Measurements from ENCODE around the gene ABCC12. TPM values are rescaled to one million over a fixed set of nuclear protein-coding genes. Genes with fewer than 3 reads are reported as not detected.
"Not testable (repeated sequence)": the region's sequence is repeated elsewhere in the genome, so short reads cannot be mapped to it uniquely, and the experiment has no call there.

ABCC12 gene
- total RNA-seq, result not detected in 2 replicates

- no peak for DNase-seq (ENCODE audit: low read depth, low spot score)
Measured at GRCh38 chr16:48155926-48156789, at the start of gene ABCC12. ABCC12 (minus strand) TSS chr16:48155993; CDS start chr16:48146424, 9,569 bp downstream.

GRCh38 chr16:48204825-48205151, 49.0 kb upstream of the ABCC12 start:
- DNase-seq (ENCODE audit: low read depth, low spot score), result no peak

DNA sequence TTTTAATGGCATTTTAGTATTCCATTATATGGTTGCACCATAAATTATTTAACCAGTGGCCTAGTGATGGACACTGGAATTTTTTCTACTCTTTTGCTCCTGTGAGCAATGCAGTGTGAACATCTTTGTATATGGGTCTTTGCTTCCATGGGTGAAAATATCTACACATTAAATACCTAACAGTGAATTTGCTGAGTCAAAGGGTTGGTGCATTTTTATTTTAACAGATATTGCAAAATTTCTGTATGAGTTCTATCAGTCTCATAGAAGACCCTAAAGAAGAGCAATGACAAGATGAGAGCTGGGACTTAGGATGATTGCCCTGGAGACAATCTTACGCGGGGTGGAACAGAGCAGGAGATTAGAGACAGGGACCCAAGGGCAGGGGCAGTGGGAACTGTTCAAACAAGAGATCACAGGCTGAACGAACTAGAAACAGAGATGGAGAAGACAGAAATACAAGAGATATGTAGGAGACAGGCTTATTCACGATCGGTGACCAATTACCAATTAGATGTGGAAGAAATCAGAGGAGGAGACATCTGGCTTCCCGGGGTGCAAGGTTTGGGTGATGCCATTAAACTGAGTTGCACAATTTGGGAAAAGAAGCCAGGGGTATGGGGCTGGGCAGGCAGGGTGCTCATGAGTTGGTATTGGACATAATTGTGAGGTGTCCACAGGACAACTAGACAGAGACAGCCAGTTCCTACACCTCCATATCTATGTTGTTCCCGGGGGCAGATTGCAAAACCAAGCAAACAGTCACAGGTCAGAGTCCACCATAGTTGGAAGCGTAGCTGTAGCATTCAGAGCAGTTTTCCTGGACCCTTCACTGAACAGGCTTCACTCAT, 48.4 kb upstream of the ABCC12 start:
- DNase-seq (ENCODE audit: low read depth, low spot score), result no peak

DNA sequence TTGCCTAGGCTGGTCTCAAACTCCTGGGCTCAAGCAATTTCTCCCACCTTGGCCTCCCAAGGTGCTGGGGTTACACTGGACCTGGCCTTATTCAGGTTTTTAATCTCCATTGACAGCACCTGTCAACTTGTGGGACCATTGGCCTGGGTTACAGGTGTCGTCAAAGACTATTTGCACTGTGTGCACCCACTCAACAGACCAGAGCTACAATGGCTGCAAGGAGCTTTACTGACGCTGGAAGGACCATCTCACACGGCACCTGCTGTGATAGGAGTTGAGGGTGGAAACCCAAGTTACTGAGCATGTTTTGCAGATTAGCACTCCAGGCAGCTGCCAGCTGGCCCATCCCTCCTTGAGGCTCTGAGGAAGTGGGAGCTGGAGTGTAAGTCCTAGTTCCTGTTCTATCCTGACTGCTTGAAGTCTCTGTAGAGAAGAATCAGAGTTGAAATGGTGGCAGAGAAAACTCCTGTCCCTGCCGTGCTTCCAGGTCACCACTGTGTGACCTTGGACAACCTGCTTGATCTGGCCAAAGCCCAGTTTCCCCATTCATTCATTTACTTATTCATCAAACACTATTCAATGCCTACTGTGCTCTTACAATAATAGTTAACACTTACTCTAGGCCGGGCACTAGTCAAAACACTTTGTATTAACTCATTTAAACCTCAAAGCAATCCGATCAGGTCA, 45.9 kb upstream of the ABCC12 start:
- no peak for DNase-seq (ENCODE audit: low read depth, low spot score)

GRCh38 chr16:48197294-48197693, 41.5 kb upstream of the ABCC12 start:
- DNase-seq (ENCODE audit: low read depth, low spot score), result no peak

DNA sequence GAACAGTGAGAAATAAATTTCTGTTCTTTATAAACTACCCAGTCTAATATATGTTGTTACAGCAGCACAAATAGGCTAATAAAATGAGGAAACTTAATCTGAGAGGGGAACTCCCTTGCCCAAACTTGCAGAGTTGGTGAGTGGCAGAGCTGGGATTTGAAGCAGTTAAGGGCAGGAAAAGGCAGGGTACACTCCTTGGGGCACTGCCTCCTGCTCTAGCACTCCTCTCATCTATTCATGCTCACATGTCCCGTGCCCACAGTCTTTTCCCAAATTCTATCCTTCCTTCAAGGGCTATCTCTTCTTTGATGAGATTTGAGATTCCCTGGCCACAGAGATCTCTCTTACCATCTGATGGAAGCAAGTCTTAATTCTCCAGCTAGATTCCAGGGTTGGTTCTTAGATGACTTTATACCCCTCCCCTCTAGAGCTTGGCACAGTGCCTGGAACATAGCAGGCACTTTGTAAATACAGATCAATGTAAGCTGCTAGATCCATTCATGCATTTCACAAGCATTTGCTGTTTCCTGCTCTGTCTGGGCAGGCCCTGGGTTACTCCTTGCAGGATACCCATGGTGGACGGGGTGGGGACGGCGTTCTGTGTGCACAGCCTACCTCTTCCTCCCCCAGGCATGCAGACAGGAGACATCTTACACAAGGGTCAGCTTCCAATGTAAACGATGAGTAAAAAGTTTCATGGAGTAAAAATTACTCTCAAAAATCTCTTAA, 39.2 kb upstream of the ABCC12 start:
- DNase-seq (ENCODE audit: low read depth, low spot score), result no peak

DNA sequence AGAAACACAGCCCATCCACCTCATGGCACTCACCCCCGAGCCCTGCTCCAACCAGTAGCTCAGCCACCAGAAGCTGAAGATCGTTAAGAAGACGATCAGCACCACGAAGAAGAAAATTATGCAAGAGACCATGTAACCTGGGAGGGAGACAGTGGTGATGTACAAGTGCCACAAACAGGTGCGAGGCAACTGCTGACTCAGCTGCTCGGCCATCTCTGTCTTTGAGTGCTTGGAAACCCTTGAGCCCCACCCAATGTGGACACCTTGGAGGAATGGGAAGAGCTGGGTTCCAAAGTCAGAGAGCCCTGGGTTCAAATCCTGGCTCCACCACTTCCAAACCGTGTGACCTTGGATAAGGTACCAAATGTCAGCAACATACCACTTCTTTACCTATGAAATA, 38.1 kb upstream of the ABCC12 start:
- no peak for DNase-seq (ENCODE audit: low read depth, low spot score)

- DNase-seq (ENCODE audit: low read depth, low spot score), result no peak
Measured at GRCh38 chr16:48188449-48189102, 32.8 kb upstream of the ABCC12 start.

GRCh38 chr16:48187779-48188178, 32.0 kb upstream of the ABCC12 start:
- no peak for DNase-seq (ENCODE audit: low read depth, low spot score)

GRCh38 chr16:48184681-48185080, 28.9 kb upstream of the ABCC12 start:
- no peak for DNase-seq (ENCODE audit: low read depth, low spot score)

GRCh38 chr16:48182979-48183537, 27.3 kb upstream of the ABCC12 start:
- no peak for DNase-seq (ENCODE audit: low read depth, low spot score)

GRCh38 chr16:48181746-48182520, 26.1 kb upstream of the ABCC12 start:
- not testable (repeated sequence) for DNase-seq (ENCODE audit: low read depth, low spot score)

DNA sequence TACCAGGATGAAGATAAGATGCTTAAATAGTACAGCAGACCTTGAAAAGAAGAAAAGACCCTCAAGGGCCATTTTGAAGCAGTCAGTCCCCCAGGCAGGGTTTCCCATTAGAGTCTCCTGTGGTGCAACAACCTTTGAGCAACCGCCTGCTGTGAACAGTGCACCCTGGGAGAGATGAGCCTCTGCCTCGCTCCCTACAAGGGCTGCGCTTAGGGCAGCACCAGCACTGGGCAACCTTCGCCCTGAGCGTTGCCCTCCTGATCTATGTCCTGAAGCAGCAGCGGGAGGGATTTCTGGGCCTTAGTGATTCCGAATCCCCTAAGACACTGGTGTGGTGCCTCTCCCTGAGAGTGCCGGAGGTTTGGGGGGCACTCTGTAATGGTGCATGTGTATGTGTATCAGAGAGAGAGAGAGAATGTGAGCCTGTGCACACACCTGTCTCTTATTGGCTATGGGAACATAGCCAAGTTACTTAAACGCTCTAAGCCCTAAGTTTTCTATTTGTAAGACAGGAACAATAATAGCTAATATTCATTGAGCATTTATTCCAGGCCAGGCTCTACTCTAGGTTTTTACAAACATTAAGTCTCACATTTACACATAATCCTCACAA, 25.2 kb upstream of the ABCC12 start:
- no peak for DNase-seq (ENCODE audit: low read depth, low spot score)

DNA sequence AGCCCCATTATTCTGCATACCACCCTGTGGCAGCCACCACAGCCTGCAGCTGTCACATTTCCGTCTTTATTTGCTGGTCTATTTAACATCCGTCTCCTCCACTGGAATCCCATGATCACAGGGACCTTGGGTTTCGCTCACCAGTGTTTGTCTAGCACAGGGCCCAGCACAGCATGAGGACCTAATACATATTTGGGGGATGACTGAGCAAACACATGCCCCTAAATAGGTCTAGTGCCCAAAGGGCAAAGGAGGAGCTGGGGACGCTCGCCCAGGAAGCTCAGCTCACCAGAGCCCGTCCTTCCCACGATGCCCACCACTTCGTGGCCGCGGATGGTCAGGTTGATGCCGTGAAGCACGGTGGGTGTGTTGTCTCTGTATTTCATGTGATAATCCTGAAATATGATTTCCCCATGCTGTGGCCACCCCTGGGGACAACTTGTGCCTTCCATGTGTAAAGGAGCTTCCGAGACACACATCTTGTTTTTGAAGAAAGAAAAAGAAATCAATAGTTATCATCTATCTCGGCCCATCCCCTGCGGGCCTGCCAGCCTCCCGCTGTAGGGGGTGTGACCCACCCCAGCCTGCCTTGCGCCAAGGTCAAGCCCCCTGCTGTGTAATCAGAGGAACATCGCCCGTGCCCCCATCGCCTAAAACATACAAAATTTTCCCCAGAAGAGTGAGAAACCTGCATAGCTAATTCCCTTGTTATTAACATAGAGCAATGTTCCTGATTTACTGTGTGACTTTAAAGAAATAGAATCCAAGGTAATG, 21.0 kb upstream of the ABCC12 start:
- DNase-seq (ENCODE audit: low read depth, low spot score), result no peak

GRCh38 chr16:48173889-48174288, 18.1 kb upstream of the ABCC12 start:
- DNase-seq (ENCODE audit: low read depth, low spot score), result no peak

DNA sequence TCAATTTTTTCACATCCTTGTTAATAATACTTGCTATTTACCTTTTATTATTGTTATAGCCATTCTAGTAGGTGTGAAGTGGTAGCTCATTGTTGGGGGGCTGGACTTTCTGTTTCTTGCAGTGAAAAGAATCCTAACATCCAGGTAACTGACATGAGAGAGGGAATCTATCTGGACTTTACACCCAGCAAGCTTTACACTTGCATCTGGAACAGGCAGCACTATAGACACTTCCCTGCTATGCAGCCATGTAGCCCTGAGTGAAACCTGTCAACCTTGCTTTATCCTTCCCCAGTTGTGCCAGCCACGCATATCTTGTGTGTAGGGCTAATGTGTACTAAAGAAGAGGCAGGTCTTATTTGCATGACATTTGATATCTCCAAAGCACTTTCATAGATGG, 16.9 kb upstream of the ABCC12 start:
- DNase-seq (ENCODE audit: low read depth, low spot score), result no peak

GRCh38 chr16:48169896-48170295, 14.1 kb upstream of the ABCC12 start:
- DNase-seq (ENCODE audit: low read depth, low spot score), result no peak

GRCh38 chr16:48168075-48168474, 12.3 kb upstream of the ABCC12 start:
- no peak for DNase-seq (ENCODE audit: low read depth, low spot score)

Measured in pulmonary artery endothelial cell (primary cell).